ENCODE results near the gene MAOB. TPM values are rescaled to one million over a fixed set of nuclear protein-coding genes. Genes with fewer than 3 reads are reported as not detected.

Gene MAOB
- total RNA-seq, 1 donor from 2014 or later: not detected

DNA sequence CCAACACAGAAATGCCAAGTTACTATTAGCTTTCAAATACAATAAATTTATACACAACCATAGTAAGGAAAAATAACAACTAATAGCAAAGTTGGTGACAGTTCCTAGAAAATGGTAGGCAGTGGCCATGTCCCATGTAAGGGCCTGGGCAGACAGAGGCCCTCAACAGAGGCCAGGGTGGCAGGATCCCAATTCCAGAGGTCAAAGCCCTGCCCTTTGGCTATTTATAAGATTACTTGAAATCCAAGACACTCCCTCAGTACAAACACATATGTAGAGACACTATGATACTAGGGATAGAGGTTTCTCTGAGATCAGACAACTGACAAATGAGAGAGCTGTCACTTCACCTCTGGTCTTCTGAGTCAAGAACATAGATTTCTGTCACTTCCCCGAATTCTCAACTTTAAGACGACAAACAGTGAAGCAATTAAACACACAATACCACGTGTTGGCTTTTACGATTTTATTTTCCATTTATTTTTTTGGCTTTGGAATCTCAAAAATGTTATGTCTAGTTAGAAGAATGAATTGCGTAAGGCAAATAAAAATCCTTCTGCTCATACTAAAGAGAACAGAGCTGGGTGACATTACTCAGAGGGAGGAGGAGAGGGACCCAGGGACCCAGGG lies 16.3 kb upstream of the MAOB start:
- Mint-ChIP-seq H3K9me3 (ENCODE audit: unreplicated experiment) (no peaks in the 10 kb centered on the region), H3K36me3 (ENCODE audit: unreplicated experiment) (no peaks in the 10 kb centered on the region), H3K27me3 (ENCODE audit: unreplicated experiment) (peaks cover 2% of the 10 kb centered on the region), H3K27ac (ENCODE audit: unreplicated experiment) (no peak overlapping the region), H3K4me3 (ENCODE audit: unreplicated experiment) (no peak overlapping the region), H3K4me1 (ENCODE audit: low read depth, unreplicated experiment) (no peaks in the 10 kb centered on the region)
- TF ChIP-seq, protein P1, sequence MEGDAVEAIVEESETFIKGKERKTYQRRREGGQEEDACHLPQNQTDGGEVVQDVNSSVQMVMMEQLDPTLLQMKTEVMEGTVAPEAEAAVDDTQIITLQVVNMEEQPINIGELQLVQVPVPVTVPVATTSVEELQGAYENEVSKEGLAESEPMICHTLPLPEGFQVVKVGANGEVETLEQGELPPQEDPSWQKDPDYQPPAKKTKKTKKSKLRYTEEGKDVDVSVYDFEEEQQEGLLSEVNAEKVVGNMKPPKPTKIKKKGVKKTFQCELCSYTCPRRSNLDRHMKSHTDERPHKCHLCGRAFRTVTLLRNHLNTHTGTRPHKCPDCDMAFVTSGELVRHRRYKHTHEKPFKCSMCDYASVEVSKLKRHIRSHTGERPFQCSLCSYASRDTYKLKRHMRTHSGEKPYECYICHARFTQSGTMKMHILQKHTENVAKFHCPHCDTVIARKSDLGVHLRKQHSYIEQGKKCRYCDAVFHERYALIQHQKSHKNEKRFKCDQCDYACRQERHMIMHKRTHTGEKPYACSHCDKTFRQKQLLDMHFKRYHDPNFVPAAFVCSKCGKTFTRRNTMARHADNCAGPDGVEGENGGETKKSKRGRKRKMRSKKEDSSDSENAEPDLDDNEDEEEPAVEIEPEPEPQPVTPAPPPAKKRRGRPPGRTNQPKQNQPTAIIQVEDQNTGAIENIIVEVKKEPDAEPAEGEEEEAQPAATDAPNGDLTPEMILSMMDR (IDR thresholded peaks at IDR 0.05; ENCODE audit: partially characterized antibody, unreplicated experiment): no peak
- DNase-seq: no peak

DNA sequence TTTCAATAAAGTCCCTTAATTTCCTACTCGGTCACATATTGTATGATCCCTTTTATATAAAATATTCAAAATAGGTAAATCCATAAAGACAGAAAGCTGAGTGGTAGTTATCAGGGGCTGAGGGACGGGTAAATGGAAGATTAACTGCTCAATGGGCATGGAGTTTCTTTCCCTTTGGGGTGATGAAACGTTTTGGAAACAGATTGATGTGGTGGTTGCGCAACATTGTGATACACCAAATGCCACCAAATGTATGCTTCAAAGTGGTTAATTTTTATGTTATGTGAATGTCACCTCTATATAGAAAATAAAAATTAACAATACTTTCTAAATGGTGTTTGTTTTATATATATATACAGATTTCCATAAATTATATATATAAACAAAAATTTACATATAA lies 15.0 kb upstream of the MAOB start:
- Mint-ChIP-seq H3K4me1 (ENCODE audit: low read depth, unreplicated experiment) (no peaks in the 10 kb centered on the region), H3K4me3 (ENCODE audit: unreplicated experiment) (no peak overlapping the region), H3K27me3 (ENCODE audit: unreplicated experiment) (peaks cover 2% of the 10 kb centered on the region), H3K27ac (ENCODE audit: unreplicated experiment) (no peak overlapping the region), H3K36me3 (ENCODE audit: unreplicated experiment) (no peaks in the 10 kb centered on the region), H3K9me3 (ENCODE audit: unreplicated experiment) (no peaks in the 10 kb centered on the region)
- DNase-seq: no peak
- TF ChIP-seq, protein P1 (IDR thresholded peaks at IDR 0.05; ENCODE audit: partially characterized antibody, unreplicated experiment): no peak

DNA sequence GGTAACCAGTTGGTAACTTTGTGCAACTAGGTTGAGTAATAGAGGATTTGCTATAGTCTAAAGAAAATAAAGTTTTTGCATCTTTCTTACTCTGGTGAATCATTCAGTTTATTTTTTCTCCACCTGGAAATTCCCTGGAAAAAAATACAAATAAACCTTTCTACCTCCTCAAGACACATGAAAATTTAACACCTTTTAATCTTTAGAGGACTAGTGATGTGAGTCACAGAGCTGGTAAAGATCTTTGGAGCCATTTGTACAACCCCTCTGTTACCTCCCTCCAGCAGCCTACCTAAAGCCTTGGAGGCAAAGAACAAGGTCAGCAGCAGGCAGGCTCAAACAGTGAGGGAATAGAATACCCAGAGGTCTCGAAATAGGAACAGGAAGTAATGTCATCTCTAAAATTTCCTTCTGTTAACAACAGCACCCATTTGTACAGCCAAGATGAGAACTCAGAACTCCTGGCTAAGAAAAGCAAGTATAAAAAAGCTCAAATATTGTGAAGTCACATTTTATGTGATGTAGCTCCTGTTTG lies 10.2 kb upstream of the MAOB start:
- TF ChIP-seq, protein P1 (IDR thresholded peaks at IDR 0.05; ENCODE audit: partially characterized antibody, unreplicated experiment): no peak
- Mint-ChIP-seq H3K27ac (ENCODE audit: unreplicated experiment) (no peak overlapping the region), H3K27me3 (ENCODE audit: unreplicated experiment) (no peaks in the 10 kb centered on the region), H3K4me3 (ENCODE audit: unreplicated experiment) (no peak overlapping the region), H3K36me3 (ENCODE audit: unreplicated experiment) (no peaks in the 10 kb centered on the region), H3K9me3 (ENCODE audit: unreplicated experiment) (peaks cover 2% of the 10 kb centered on the region), H3K4me1 (ENCODE audit: low read depth, unreplicated experiment) (no peaks in the 10 kb centered on the region)
- DNase-seq: no peak

DNA sequence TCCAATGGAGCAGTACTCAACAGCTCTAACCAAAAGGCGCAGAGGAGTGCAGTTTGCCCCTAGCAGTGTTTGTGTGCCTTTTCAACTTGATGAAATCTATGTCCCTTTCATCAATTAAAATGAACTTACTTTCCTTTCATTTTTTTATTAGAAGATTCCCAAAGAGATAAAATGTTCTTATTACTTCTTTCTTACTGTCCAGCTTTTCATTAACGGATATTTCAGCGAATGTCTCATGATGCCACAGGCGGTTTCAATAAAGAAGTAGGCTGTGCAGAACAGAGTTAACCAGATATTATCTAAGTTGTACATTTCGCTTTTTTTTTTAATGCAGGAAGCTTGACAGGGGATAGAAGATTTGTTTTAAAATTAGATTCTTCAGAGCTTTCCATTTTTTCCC lies 3.4 kb upstream of the MAOB start:
- TF ChIP-seq, protein P1 (IDR thresholded peaks at IDR 0.05; ENCODE audit: partially characterized antibody, unreplicated experiment): no peak
- Mint-ChIP-seq H3K27me3 (ENCODE audit: unreplicated experiment) (peaks cover 2% of the 10 kb centered on the region), H3K4me3 (ENCODE audit: unreplicated experiment) (no peak overlapping the region), H3K27ac (ENCODE audit: unreplicated experiment) (no peak overlapping the region), H3K4me1 (ENCODE audit: low read depth, unreplicated experiment) (no peaks in the 10 kb centered on the region), H3K9me3 (ENCODE audit: unreplicated experiment) (peaks cover 2% of the 10 kb centered on the region), H3K36me3 (ENCODE audit: unreplicated experiment) (no peaks in the 10 kb centered on the region)
- DNase-seq: no peak
